HFFc6 (cell line): ENCODE data around the gene SLC35F1. TPM values are rescaled to one million over a fixed set of nuclear protein-coding genes. Genes with fewer than 3 reads are reported as not detected.
"Not testable (repeated sequence)": the region's sequence is repeated elsewhere in the genome, so short reads cannot be mapped to it uniquely, and the experiment has no call there.

Experiments
- DNase-seq: peaks from one replicate; pipeline ENCODE4 v3.0.0-alpha.2; 2018
- H3K27ac Mint-ChIP-seq: 2 replicates; pipeline ENCODE4 v1.8.0; 2020; ENCODE audit warnings: mild to moderate bottlenecking, mixed read lengths
- H3K27me3 Mint-ChIP-seq: 2 replicates; pipeline ENCODE4 v1.8.0; 2021; ENCODE audit warnings: mild to moderate bottlenecking, moderate library complexity, mixed read lengths; ENCODE audit not compliant: insufficient read depth
- H3K36me3 Mint-ChIP-seq: 2 replicates; pipeline ENCODE4 v1.8.0; 2021; ENCODE audit warnings: low read depth, mixed read lengths
- H3K4me1 Mint-ChIP-seq: 2 replicates; pipeline ENCODE4 v1.8.0; 2020; ENCODE audit warnings: low read depth, mixed read lengths
- H3K4me3 Mint-ChIP-seq: 2 replicates; pipeline ENCODE4 v1.8.0; 2020; ENCODE audit warnings: mild to moderate bottlenecking, moderate library complexity, mixed read lengths
- H3K9me3 Mint-ChIP-seq: 2 replicates; pipeline ENCODE4 v1.8.0; 2020; ENCODE audit warnings: mild to moderate bottlenecking, mixed read lengths
- total RNA-seq, 6 experiments: library from RNA; stranded (reverse); fragmentation: NEBNext Ultra II Directional; extraction: Animal tissue kit (Norgen Biotek cat#: 25700); gene quantifications; 2 replicates in 1 of 6; 3 replicates in 5 of 6; pipeline ENCODE4 v1.2.3, GENCODE V29; 2021
- TF ChIP-seq, protein P1 (sequence below): fragments of 200-600 bp; sonication (generic); IDR thresholded peaks from 2 replicates; pipeline ENCODE4 v1.5.0; 2021; ENCODE audit warnings: antibody characterized with exemption, mild to moderate bottlenecking

SLC35F1 gene
- total RNA-seq, 6 experiments from 2014 or later: not detected

DNA sequence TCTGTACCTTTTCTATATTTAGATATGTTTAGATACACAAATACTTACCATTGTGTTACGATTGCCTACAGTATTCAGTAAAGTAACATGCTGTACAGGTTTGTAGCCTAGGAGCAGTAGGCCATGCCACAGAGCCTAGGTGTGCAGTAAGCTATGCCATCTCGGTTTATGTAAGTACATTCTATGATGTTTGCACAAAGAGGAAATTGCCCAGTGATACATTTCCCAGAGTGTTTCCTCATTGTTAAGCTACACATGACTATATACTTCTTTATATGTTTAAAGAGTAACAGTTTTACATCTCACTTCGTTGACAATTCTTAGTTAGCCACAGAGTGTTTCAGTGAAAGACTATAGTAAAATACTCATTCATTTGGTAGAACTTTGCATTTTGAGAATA lies 51.5 kb downstream of the SLC35F1 start:
- Mint-ChIP-seq H3K4me3 (no peak overlapping the region), H3K4me1 (no peaks in the 10 kb centered on the region), H3K9me3 (peaks cover 6% of the 10 kb centered on the region; the same call in 1 of the 2 replicates), H3K27ac (no peak overlapping the region), H3K27me3 (no peaks in the 10 kb centered on the region), H3K36me3 (no peaks in the 10 kb centered on the region)
- TF ChIP-seq, protein P1, sequence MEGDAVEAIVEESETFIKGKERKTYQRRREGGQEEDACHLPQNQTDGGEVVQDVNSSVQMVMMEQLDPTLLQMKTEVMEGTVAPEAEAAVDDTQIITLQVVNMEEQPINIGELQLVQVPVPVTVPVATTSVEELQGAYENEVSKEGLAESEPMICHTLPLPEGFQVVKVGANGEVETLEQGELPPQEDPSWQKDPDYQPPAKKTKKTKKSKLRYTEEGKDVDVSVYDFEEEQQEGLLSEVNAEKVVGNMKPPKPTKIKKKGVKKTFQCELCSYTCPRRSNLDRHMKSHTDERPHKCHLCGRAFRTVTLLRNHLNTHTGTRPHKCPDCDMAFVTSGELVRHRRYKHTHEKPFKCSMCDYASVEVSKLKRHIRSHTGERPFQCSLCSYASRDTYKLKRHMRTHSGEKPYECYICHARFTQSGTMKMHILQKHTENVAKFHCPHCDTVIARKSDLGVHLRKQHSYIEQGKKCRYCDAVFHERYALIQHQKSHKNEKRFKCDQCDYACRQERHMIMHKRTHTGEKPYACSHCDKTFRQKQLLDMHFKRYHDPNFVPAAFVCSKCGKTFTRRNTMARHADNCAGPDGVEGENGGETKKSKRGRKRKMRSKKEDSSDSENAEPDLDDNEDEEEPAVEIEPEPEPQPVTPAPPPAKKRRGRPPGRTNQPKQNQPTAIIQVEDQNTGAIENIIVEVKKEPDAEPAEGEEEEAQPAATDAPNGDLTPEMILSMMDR: no peak
- DNase-seq: no peak

DNA sequence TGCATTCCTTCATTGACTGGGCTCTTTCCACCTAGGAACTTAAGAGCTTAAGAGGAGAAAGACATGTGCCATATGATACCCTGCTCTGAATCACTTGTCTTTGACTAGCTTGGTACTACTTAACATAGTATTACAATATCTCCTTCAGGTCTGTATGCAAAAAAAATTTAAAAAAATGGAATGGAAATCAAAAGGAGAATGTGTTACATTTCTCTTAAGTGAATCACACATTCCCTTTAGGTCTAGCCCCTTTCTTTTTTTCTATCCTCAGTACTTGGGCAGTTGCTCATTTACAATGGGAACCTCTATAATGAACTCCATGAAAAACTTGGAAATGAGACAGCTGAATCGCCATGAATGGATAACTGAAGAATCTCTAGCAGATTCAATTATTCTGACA lies 53.8 kb downstream of the SLC35F1 start:
- H3K27ac Mint-ChIP-seq: no peak overlapping the region
- H3K27me3 Mint-ChIP-seq: no peaks in the 10 kb centered on the region
- H3K4me1 Mint-ChIP-seq: no peaks in the 10 kb centered on the region
- H3K4me3 Mint-ChIP-seq: no peak overlapping the region
- TF ChIP-seq, protein P1: no peak
- H3K36me3 Mint-ChIP-seq: no peaks in the 10 kb centered on the region
- peaks cover 17% of the 10 kb centered on the region for H3K9me3 Mint-ChIP-seq
- DNase-seq: no peak

DNA sequence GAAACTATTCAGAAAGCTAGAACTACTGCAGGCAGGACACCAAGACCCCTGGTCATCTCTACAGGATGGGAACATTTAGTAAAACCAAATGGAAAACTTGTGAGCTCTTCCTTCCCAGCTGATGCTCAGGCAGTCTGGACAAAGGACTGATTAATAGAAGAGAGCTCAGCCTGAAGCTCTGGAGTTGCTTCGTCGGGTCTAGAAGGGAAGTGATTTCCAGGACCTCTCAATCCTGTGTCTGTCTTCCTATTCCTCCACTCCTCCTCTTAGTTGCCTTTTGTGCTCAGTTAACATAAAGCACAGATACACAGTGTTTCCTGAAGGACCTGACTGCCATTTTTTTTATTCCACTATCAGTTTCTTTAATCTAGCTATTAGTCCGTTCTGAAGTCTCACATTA lies 54.2 kb downstream of the SLC35F1 start:
- Mint-ChIP-seq H3K27ac (no peak overlapping the region), H3K9me3 (peaks cover 18% of the 10 kb centered on the region), H3K36me3 (no peaks in the 10 kb centered on the region), H3K4me1 (no peaks in the 10 kb centered on the region), H3K27me3 (no peaks in the 10 kb centered on the region), H3K4me3 (no peak overlapping the region)
- TF ChIP-seq, protein P1: no peak
- no peak for DNase-seq

DNA sequence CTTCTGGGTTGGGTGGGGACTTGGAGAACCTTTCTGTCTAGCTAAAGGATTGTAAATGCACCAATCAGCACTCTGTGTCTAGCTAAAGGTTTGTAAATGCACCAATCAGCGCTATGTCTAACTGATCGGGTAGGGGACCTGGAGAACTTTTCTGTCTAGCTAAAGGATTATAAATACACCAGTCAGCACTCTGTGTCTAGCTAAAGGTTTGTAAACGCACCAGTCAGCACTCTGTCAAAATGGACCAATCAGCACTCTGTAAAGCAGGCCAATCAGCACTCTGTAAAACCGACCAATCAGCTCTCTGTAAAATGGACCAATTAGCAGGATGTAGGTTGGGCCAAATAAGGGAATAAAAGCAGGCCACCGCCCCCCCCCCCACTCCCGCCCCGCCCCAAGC lies 58.7 kb downstream of the SLC35F1 start:
- H3K4me1 Mint-ChIP-seq, H3K4me3 Mint-ChIP-seq, DNase-seq, H3K27ac Mint-ChIP-seq, H3K36me3 Mint-ChIP-seq, H3K27me3 Mint-ChIP-seq: not testable (repeated sequence)
- peaks cover 48% of the 10 kb centered on the region for H3K9me3 Mint-ChIP-seq

DNA sequence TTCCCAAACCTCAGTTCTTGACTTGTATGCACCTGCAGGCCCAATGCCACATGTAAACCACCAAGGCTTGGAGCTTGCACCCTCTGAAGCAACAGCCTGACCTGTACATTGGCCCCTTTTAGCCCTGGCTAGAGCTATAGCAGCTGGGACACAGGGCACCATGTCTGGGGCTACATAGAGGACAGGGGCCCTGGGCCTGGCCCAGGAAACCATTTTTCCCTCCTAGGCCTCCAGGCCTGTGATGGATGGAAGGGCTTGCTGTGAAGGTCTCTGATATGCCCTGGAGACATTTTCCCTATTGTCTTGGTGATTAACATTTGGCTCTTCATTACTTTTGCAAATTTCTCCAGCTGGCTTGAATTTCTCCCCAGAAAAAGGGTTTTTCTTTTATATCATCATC lies 64.6 kb downstream of the SLC35F1 start:
- Mint-ChIP-seq H3K27ac (no peak overlapping the region), H3K36me3 (no peaks in the 10 kb centered on the region), H3K27me3 (no peaks in the 10 kb centered on the region), H3K4me1 (no peaks in the 10 kb centered on the region), H3K4me3 (no peak overlapping the region), H3K9me3 (peaks cover 41% of the 10 kb centered on the region)
- TF ChIP-seq, protein P1: no peak
- DNase-seq: no peak

DNA sequence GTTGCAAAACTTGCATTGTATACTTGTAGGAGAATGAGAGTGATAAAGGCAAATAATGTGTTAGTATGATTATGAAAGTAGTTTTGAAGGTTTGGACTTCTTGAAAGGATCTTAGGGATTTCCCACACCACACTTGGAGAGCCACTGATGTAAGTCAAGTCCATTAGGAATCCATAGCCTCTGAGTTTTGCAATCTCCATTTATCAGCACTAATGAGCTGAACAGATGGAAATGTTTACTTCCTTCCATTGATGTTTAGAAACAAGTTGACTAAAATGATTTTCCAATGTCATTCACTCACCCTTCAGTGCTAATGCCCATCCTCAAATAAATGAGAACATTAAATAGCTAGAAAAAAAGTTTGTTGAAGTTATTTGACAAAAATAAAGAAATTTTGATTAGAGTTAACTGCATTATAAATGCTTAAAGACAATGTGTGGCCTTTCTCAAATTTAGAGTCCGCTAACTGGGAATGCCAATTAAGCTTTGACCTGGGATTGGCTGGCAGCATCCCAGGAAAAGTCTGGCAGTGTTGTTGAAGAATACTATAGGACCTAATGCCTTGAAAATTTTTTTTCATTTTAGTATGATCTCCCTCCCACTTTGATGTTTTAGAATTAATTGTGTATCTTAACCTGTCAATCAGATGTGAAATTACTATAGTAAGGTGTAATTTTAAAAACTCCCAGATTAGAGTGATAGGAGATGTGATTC lies 68.0 kb downstream of the SLC35F1 start:
- no peaks in the 10 kb centered on the region for H3K27me3 Mint-ChIP-seq
- no peak overlapping the region for H3K27ac Mint-ChIP-seq
- DNase-seq: no peak
- no peaks in the 10 kb centered on the region for H3K4me1 Mint-ChIP-seq
- H3K9me3 Mint-ChIP-seq: peaks cover 22% of the 10 kb centered on the region
- H3K4me3 Mint-ChIP-seq: no peak overlapping the region
- TF ChIP-seq, protein P1: no peak
- H3K36me3 Mint-ChIP-seq: no peaks in the 10 kb centered on the region
